ENCODE measurements around the gene XPNPEP2.

The XPNPEP2 gene

DNA sequence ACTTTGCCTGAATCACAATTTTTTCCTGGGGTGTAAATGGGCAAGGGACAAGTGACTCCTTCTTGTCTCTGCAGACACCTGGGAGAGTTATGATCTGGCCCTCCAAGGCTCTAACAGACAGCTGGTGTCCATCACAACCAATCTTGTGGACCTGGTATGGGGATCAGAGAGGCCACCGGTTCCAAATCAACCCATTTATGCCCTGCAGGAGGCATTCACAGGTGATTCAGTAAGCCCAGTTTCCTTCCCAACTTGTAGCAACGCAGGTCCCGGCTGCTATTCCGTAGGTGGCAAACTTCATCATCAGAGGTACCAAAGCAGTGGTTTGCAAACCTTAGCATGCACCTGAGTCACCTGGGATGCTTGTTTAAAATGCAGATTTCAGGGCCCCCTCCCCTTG lies 8.8 kb downstream of the XPNPEP2 start:
- TF ChIP-seq, protein P1, sequence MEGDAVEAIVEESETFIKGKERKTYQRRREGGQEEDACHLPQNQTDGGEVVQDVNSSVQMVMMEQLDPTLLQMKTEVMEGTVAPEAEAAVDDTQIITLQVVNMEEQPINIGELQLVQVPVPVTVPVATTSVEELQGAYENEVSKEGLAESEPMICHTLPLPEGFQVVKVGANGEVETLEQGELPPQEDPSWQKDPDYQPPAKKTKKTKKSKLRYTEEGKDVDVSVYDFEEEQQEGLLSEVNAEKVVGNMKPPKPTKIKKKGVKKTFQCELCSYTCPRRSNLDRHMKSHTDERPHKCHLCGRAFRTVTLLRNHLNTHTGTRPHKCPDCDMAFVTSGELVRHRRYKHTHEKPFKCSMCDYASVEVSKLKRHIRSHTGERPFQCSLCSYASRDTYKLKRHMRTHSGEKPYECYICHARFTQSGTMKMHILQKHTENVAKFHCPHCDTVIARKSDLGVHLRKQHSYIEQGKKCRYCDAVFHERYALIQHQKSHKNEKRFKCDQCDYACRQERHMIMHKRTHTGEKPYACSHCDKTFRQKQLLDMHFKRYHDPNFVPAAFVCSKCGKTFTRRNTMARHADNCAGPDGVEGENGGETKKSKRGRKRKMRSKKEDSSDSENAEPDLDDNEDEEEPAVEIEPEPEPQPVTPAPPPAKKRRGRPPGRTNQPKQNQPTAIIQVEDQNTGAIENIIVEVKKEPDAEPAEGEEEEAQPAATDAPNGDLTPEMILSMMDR (IDR thresholded peaks at IDR 0.05), result no peak
- no peak for DNase-seq

DNA sequence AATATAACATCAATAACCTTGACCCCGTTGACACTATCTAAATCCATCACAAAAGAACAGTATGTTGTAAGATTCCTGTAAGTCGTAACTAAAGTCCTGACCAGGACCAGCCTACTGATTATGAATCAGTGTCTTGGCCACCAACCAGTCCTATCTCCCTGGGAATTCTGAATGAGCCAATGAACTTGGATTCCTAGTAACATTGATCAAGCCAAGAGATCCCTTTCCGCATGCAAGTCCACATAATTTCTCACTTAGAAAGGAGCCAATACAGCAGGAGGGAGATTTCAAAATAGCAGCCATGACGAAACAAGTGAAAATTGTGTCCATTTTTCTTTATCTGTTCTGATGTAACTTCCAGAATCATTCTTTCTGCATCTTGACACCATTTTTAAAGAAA lies 9.5 kb downstream of the XPNPEP2 start:
- no peaks in the 10 kb centered on the region for H3K36me3 Mint-ChIP-seq (ENCODE audit: low read depth)
- H3K4me3 Mint-ChIP-seq, result no peak overlapping the region
- no peak overlapping the region for H3K27ac Mint-ChIP-seq
- TF ChIP-seq, protein P1 (IDR thresholded peaks at IDR 0.05), result no peak
- no peak for DNase-seq
- peaks cover 19% of the 10 kb centered on the region for H3K27me3 Mint-ChIP-seq (ENCODE audit: low read depth, poor library complexity)
- H3K4me1 Mint-ChIP-seq, result no peaks in the 10 kb centered on the region
- H3K9me3 Mint-ChIP-seq, result peaks cover 17% of the 10 kb centered on the region

More for the DNA sequence above, 8.8 kb downstream of the XPNPEP2 start:
- Mint-ChIP-seq H3K4me3 (no peak overlapping the region), H3K4me1 (peaks cover 4% of the 10 kb centered on the region), H3K36me3 (ENCODE audit: low read depth) (no peaks in the 10 kb centered on the region), H3K27ac (no peak overlapping the region), H3K27me3 (ENCODE audit: low read depth, poor library complexity) (peaks cover 12% of the 10 kb centered on the region), H3K9me3 (peaks cover 13% of the 10 kb centered on the region)

DNA sequence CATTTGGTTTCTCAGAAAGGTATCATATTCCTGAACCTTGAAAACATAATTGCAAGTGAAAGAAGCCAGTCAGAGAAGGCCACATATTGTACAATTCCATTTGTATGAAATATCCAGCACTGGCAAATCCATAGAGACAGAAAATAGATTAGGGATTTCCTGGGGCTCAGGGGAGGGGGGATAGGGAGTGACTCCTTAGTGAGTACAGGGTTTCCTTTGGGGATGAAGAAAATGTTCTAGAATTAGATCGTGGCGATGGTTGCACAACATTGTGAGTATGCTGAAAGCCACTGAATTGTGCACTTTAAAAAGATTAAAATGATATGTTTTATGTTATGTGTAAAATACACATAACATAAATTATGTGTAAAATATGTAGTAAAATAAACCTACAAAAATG lies 10.3 kb downstream of the XPNPEP2 start:
- Mint-ChIP-seq H3K4me3 (no peak overlapping the region), H3K9me3 (peaks cover 9% of the 10 kb centered on the region), H3K4me1 (peaks cover under 1% of the 10 kb centered on the region), H3K27me3 (ENCODE audit: low read depth, poor library complexity) (peaks cover 23% of the 10 kb centered on the region), H3K27ac (peak overlapping the region; percentile 46), H3K36me3 (ENCODE audit: low read depth) (no peaks in the 10 kb centered on the region)
- TF ChIP-seq, protein P1 (IDR thresholded peaks at IDR 0.05), result no peak
- no peak for DNase-seq

DNA sequence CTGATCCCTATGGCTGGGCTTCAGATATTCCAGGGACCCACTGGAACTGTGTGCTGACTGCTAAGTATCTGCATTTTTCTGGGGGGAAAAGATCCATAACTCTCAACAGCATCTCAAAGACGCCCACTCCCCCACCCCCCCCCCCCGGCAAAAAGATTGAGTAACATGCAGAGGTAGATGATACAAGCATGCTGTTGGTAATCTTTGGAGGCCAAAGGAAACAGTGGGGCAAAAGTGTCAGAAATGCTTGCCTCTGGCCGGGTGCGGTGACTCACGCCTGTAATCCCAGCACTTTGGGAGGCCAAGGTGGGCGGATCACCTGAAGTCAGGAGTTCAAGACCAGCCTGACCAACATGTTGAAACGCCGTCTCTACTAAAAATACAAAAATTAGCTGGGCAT lies 12.2 kb downstream of the XPNPEP2 start:
- TF ChIP-seq, protein P1 (IDR thresholded peaks at IDR 0.05), result no peak
- Mint-ChIP-seq H3K9me3 (peaks cover 5% of the 10 kb centered on the region), H3K4me3 (no peak overlapping the region), H3K27ac (no peak overlapping the region), H3K36me3 (ENCODE audit: low read depth) (no peaks in the 10 kb centered on the region), H3K4me1 (peaks cover 11% of the 10 kb centered on the region), H3K27me3 (ENCODE audit: low read depth, poor library complexity) (peaks cover 34% of the 10 kb centered on the region)
- DNase-seq, result no peak

DNA sequence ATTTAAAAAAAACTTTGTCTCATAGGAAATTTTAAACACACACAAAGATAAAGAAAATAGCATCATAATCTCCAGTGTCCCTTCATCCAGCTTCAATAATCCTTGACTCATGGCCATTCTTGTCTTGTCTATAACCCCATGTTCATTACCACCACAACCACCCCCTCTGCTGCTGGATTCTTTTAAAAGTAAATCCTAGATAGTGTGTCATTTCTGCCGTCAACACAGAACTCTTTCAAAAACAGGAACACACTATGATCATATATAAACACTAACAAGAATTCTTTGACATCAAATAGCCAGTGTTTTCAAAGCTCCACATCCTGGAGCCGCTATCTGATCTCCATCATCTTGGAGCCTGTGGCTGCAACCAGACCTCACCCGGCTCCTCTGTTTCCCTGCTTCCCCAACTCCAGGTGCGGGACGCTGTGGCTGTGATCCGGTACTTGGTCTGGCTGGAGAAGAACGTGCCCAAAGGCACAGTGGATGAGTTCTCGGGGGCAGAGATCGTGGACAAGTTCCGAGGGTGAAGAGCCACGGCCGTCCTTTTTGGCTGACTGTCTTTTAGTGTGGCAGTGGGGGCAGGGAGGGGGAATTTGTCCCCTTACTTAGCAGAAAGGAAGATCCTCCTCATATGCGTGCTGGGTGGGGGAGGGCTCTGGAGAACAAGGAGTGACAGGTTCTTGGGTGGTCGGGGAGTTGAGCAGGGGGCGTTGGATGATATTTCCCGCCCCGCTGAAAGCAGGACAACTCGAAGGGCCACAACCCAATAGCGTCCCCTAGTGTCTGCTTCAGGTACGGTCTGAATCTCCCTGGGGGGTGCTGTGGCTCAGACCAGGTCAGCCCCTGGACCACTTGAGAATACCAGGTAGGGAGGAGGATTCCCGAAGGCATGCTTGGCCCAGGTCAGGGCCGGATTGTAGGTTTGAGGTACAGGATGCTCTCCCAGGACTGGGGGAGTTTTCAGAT lies 15.6 kb downstream of the XPNPEP2 start:
- no peaks in the 10 kb centered on the region for H3K36me3 Mint-ChIP-seq (ENCODE audit: low read depth)
- H3K9me3 Mint-ChIP-seq, result peaks cover 5% of the 10 kb centered on the region
- peaks cover 30% of the 10 kb centered on the region for H3K27me3 Mint-ChIP-seq (ENCODE audit: low read depth, poor library complexity)
- no peak overlapping the region for H3K27ac Mint-ChIP-seq
- no peak overlapping the region for H3K4me3 Mint-ChIP-seq
- no peak for DNase-seq
- TF ChIP-seq, protein P1 (IDR thresholded peaks at IDR 0.05), result peak; percentile 36
- peaks cover 18% of the 10 kb centered on the region for H3K4me1 Mint-ChIP-seq

All from nephron progenitor cell (in vitro differentiated cells).